Measurements from ENCODE around the gene ZBTB2. TPM values are rescaled to one million over a fixed set of nuclear protein-coding genes. Genes with fewer than 3 reads are reported as not detected.
A peak's percentile ranks its signal among the peaks of the same experiment; 100 is the strongest.

Gene ZBTB2
- total RNA-seq, 4 donors from 2014 or later, result 7.1 to 16.3 (median 11.5) TPM

DNA sequence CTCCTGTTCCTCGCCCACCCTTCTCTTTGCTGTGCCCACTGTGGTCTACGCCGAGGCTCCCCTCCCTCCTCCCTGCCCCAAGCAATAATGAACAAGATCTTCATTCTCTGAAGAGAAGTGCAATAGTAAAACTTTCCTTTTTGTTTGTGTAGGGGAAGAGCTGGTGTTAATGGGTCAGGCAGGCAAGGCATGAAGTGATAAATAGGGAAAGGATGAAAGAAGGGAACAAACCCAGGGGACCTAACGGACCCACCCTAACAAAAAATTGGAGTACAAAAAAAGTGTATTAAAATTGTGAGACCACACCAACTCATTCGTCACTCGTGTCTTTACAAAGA lies 66.9 kb downstream of the ZBTB2 start:
- Histone ChIP-seq H3K4me3 (peak overlapping the region in 3 of 4 donors; percentile 13 to 65 (median 27)), H3K27me3 (no peaks in the 10 kb centered on the region), H3K27ac (replicated peaks in 1 of 4) (peak overlapping the region; percentile 52 to 84 (median 76)), H3K9me3 (no peaks in the 10 kb centered on the region), H3K4me1 (peaks cover 18 to 32% (median 28%) of the 10 kb centered on the region in 4 donors), H3K36me3 (no peaks in the 10 kb centered on the region)
- WGBS, result 28% methylated on average over 6 of the region's 6 CpGs
- TF ChIP-seq EP300 (IDR thresholded peaks at IDR 0.05) (no peak), POLR2AphosphoS5 (IDR thresholded peaks at IDR 0.05) (no peak)
- TF ChIP-seq, protein P1, sequence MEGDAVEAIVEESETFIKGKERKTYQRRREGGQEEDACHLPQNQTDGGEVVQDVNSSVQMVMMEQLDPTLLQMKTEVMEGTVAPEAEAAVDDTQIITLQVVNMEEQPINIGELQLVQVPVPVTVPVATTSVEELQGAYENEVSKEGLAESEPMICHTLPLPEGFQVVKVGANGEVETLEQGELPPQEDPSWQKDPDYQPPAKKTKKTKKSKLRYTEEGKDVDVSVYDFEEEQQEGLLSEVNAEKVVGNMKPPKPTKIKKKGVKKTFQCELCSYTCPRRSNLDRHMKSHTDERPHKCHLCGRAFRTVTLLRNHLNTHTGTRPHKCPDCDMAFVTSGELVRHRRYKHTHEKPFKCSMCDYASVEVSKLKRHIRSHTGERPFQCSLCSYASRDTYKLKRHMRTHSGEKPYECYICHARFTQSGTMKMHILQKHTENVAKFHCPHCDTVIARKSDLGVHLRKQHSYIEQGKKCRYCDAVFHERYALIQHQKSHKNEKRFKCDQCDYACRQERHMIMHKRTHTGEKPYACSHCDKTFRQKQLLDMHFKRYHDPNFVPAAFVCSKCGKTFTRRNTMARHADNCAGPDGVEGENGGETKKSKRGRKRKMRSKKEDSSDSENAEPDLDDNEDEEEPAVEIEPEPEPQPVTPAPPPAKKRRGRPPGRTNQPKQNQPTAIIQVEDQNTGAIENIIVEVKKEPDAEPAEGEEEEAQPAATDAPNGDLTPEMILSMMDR (IDR thresholded peaks at IDR 0.05), result peak in 1 of 3 experiments; percentile 6
- intact Hi-C loops (cut with DNase I), result loop anchor here (2.0 kb wide), 1 partner anchor 310 kb away; no protein-coding TSS in a partner anchor
- no peak for DNase-seq (ENCODE audit: extremely low spot score)

DNA sequence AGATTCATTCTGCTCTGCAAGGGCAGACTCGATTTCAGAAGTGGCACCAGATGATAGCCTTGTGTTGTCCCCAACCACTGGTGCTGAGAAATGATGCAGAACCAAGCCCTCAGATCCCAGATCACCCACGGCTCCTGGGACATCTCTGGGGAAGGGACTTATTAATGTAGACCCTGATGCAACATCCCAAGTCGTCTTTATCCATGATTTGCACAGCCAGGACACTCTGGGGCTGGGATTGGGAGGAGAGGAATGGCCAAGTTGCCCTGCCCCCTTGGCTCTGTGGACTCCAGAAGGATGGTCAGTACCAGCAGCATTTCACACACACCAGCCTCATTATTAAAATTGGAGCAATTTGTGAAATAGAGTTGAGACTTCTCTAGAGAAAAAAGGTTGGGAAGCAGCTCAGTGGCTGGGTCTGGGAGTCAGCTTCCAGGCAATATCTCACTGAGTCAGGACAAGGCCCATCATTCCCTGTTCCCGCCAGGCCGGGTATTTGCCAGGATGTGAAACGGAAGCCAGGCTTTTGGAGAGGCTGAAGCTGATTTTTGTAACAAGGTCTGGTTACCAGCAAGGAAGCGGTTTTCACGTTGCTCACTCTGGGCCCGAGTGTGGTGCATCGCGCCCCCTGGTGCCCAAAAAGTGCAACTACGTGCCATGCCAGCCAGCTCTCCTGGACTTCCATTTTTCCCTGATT lies 67.4 kb downstream of the ZBTB2 start:
- TF ChIP-seq POLR2AphosphoS5 (IDR thresholded peaks at IDR 0.05) (peak; percentile 72 to 81), POLR2A (IDR thresholded peaks at IDR 0.05; ENCODE audit: low read depth) (no peak), EP300 (IDR thresholded peaks at IDR 0.05) (peak; percentile 83)
- TF ChIP-seq, protein P1 (IDR thresholded peaks at IDR 0.05), result peak in 2 of 3 experiments; percentile 96 to 99
- intact Hi-C loops (cut with DNase I), result loop anchor here (2.0 kb wide), 2 partner anchors 83 to 309 kb away; no protein-coding TSS in a partner anchor
- 12% methylated on average over 11 of the region's 12 CpGs for WGBS
- Histone ChIP-seq H3K4me3 (peak overlapping the region in 2 of 4 donors; percentile 13 to 27), H3K27ac (replicated peaks in 1 of 4) (peak overlapping the region; percentile 52 to 84 (median 76)), H3K9me3 (no peaks in the 10 kb centered on the region), H3K27me3 (no peaks in the 10 kb centered on the region), H3K4me1 (peaks cover 18 to 32% (median 28%) of the 10 kb centered on the region in 4 donors), H3K36me3 (no peaks in the 10 kb centered on the region)
- DNase-seq (ENCODE audit: extremely low spot score), result peak; percentile 96

DNA sequence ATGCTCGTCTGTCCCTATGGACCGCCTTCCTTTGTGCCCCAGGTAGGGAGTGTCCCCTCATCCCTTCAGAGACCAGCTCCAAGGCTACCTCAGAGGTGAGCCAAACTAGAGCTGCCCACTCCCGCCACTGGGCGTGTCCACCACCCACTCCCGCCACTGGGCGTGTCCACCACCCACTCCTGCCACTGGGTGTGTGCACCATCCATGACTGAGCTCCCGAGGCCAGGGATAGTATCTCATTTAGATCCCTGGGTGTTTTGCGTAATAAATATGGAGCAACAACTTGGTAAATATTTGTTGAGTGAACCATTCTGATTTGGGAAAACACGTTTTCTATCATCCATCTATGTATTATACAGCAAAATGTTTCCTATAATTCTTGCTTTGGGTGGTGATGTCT lies 68.8 kb downstream of the ZBTB2 start:
- intact Hi-C loops (cut with DNase I), result loop anchor here (2.0 kb wide), 1 partner anchor 82 kb away; no protein-coding TSS in a partner anchor
- Histone ChIP-seq H3K27me3 (no peaks in the 10 kb centered on the region), H3K9me3 (no peaks in the 10 kb centered on the region), H3K4me1 (peaks cover 18 to 35% (median 31%) of the 10 kb centered on the region in 4 donors), H3K4me3 (no peak overlapping the region), H3K27ac (replicated peaks in 1 of 4) (peak overlapping the region in 1 of 4 donors; percentile 24), H3K36me3 (no peaks in the 10 kb centered on the region)
- TF ChIP-seq POLR2AphosphoS5 (IDR thresholded peaks at IDR 0.05) (no peak), EP300 (IDR thresholded peaks at IDR 0.05) (no peak), POLR2A (IDR thresholded peaks at IDR 0.05; ENCODE audit: low read depth) (no peak)
- TF ChIP-seq, protein P1 (IDR thresholded peaks at IDR 0.05), result no peak
- WGBS, result 89% methylated on average over 9 of the region's 9 CpGs
- DNase-seq (ENCODE audit: extremely low spot score), result no peak

DNA sequence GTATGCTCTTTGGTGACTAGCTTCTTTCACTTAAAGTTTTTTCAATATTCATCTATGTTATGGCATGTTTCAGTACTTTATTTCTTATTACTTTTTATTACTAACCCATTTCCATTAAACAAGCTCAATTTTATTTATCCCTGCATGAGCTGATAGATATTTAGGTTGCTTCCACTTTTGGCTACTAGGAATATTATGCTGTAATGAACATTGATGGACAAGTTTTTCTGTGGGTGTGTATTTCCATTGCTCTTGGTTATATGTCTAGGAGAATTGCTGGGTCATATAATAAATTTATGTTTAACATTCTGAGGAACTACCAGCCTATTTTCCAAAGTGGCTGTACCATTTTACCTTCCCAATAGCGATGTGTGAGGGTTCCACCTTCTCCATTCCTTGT lies 69.9 kb downstream of the ZBTB2 start:
- H3K36me3 ChIP-seq, result no peaks in the 10 kb centered on the region
- intact Hi-C loops (cut with DNase I), result no loop called here
- TF ChIP-seq POLR2A (IDR thresholded peaks at IDR 0.05; ENCODE audit: low read depth) (no peak), POLR2AphosphoS5 (IDR thresholded peaks at IDR 0.05) (no peak), EP300 (IDR thresholded peaks at IDR 0.05) (no peak)
- TF ChIP-seq, protein P1 (IDR thresholded peaks at IDR 0.05), result no peak
- no peak overlapping the region for H3K4me3 ChIP-seq
- peaks cover 18 to 44% (median 40%) of the 10 kb centered on the region in 4 donors for H3K4me1 ChIP-seq
- no peaks in the 10 kb centered on the region for H3K9me3 ChIP-seq
- no peak overlapping the region for H3K27ac ChIP-seq (replicated peaks in 1 of 4)
- 96% methylated on average over 1 of the region's 1 CpG for WGBS
- no peak for DNase-seq (ENCODE audit: extremely low spot score)
- H3K27me3 ChIP-seq, result no peaks in the 10 kb centered on the region

All from esophagus muscularis mucosa (tissue), 4 donors.